ENCODE measurements around the gene NT5C3B.
"Not testable (repeated sequence)": the region's sequence is repeated elsewhere in the genome, so short reads cannot be mapped to it uniquely, and the experiment has no call there.

NT5C3B gene

DNA sequence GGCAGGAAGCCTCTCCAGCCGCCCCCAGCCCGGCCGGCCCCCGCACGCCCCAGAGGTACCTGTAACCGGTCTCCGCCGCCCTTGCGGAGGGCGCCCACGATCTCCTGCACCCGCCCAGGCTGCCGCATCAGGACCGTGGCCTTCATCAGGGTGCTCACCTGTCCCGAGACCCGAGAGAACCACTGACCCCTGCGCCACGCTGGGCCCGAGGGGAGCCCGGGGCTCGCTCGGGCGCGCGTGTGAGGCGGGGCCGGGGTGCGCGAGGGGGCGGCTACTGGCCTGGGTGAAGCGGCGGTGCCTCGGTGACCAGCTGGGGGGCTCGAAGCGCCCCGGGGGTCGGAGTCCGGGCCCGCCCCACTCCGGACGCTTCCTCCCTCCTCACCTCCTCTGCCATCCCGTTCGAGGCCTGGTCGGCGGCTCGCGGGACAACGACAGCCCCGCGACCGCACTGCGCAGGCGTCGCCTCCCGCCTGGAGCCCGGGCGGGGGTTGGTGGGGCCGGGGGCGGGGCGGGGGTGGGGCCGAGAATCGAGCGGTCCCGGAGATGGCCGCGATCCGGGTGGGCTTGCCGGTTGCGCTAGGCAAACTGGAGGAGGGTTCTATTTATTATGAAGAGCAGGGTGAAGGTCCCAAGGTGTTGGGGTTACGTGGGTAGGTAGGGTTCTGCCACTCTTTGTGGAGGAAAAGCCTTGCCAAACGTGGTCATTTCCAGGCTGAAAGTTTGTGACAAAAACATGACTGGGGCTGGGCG is at the start of gene NT5C3B:
Gene NT5C3B (minus strand): TSS at position 433 of the 750 bp plus-strand sequence. CDS start 39 bp downstream, at position 394.
- peak; percentile 6 to 24 for DNase-seq (ENCODE audit: low read depth in 2 of 2, low spot score in 1 of 2)

DNA sequence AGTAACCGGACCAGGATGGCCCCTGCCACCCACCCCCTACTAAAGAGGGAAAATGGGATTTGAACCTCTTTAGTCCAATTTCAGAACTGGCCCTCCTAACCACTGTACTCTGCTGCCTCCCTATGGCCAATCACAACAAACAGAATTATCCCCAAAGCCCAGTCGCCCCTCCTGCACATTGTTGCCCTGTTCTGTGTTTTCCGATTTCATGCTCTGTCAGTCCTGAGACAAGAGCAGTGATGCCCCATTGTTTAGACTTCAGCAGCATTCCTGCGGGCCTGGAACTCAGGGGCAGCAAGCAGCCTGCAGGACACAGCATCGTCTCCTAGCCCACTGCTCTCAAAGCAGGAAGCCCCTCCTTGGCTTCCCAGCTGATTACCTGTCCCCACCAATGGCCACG is 49.7 kb upstream of the NT5C3B start:
- no peak for DNase-seq (ENCODE audit: low read depth in 2 of 2, low spot score in 1 of 2)

DNA sequence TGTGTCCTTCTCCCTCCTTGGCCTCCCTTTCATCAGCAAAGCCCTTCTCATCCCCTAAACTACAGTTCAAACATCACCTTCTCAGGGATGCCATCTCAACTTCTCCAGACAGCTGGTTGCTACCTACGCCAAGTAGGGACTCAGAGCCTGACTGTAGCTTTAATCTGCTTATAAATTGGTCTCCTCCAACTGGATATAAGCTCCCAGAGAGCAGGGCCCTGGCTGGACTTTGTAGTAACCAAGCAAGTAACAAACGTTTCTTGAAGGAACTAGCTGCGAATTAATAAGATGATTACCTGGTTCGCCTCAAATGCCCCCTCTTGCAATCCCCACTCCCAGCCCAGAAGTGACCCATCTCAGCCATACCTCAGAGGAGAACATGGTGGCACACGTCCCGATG is 46.7 kb upstream of the NT5C3B start:
- no peak for DNase-seq (ENCODE audit: low read depth in 2 of 2, low spot score in 1 of 2)

DNA sequence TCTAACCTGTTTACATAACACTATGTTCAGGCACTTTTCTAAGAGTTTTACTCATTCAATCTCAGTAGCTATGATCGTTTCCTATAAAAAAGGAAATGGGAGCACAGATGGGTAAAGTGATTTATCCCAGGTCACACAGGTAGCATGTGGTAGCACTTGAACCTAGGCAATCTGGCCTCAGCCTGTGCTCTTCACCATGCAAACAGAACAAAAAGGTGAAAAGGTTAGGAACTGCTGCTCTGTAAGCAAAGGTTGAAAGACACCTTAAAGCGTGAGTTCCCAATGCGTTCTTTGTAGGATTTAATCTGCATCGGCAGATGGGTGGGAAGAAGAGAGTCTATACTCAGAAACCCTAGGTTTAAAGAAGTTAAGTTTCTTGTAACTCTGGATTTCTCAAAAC is 44.1 kb upstream of the NT5C3B start:
- no peak for DNase-seq (ENCODE audit: low read depth in 2 of 2, low spot score in 1 of 2)

DNA sequence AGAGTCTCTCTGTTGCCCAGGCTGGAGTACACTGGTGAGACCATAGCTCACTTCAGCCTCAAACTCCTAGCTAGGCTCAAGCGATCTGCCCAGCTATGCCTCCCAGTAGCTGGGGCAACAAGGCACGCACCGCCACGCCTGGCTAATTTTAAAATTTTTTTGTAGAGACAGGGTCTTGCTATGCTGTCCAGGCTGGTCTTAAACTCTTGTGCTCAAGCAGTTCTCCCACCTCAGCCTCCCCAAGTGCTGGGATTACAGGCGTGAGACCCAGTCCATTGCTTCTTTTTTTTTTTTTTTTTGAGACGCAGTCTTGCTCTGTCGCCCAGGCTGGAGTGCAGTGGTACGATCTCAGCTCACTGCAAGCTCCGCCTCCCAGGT is 38.2 kb upstream of the NT5C3B start:
- DNase-seq (ENCODE audit: low read depth in 2 of 2, low spot score in 1 of 2) = not testable (repeated sequence)

DNA sequence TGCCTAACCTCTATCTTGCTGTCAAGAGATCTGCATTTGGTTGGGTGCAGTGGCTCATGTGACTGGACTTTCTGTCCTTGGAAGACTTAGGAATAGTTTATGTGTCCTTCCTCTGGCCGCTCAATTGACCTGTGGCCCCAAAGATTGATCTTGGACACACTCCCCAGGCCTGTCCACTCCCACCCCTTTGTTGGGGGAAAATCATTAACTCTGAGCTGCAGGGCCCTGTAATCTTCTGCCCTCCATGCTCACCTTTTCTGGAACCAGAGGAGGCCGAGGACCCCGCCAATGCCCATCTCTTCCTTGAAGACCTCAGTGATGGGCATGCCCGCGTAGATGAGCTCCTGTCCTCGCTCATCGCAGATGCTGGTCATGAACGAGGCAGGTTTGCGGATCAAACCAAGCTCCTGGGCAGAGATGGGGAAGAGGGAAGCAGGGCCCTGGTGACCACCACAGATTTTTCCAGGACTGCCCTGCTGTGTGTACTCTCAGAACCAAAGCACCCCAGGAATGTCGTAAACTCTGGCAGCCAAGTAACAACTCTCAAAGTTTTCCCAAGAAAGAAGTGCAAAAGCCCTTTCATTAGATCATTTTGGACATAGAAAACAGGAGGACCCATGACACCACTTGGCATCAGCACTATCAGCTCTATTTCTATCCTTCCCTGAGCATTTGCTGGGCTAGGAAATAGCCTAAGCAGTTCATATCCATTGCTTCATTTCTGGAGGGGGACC is 37.7 kb upstream of the NT5C3B start:
- DNase-seq (ENCODE audit: low read depth in 2 of 2, low spot score in 1 of 2) = no peak

DNA sequence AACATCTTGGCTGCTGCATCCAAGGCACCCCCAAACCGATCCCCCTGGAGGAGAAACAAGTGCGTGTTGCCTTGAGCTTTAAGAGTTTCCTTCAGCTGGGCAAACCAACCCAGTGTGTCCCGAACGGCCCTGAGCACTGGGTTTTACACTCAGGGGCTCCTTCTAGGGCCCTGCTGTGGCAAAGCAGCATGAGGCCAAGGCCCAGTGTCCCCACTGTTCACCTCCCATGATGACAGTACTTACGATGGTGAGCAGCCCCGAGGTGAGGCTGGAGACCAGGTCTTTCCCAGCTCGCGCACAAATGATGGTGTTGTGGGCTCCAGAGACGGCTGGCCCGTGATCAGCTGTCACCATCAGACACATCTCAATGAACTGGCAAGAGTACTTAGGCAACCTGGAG is 35.8 kb upstream of the NT5C3B start:
- no peak for DNase-seq (ENCODE audit: low read depth in 2 of 2, low spot score in 1 of 2)

DNA sequence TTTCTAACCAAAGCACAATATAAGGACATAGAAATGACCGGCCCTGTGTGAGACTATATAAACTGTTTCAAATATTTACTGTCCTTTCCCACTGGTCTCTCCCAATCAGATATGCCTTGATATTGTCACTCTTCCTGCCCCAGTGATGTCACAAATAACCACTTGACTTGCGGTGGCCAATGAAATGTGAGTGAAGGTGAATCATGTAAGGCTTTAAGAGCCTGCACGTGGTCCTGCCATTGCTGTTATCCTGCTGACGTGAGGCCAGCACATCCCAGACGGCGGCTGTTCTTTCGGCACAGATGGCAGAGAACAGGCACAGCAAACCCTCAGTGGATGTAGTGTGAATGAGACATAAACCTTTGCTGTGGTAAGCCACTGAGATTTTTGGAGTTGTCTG is 34.6 kb upstream of the NT5C3B start:
- no peak for DNase-seq (ENCODE audit: low read depth in 2 of 2, low spot score in 1 of 2)

DNA sequence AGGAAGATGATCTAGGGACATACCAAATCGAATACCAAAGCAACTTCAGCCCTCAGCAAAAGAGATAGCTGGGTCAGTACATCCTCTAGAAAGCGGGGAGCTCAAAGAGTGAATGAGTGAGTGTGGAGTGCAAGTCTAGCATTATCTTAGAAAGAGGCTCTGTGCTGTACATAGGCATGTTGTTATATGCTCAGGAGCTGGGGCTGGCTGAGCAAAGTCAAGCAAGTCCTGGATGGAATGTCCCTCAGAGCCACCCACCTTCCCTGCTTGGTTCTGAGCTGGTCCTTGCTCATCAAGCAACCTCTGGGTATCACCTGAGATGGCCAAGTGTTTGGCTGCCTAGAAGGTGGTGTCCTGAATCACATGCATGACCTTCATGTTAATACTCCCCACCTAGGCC is 34.1 kb upstream of the NT5C3B start:
- no peak for DNase-seq (ENCODE audit: low read depth in 2 of 2, low spot score in 1 of 2)

DNA sequence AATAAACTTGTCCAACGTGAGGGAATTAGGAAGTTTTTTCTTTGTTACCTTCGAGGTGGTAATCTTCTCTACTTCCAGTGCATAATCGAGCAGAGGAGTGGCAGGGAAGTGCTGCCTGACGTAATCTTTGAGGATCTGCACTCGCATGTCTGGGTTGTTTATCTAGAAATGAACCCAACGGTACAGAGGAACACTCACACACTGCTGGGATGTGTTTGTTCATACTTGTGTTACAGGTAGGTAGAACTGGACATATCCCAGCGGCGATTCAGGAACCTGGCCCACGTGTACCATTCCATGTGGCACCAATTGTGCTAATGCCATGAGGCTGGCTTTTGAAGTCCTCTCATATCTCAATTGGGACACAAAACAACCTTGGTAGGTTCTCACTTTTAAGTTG is 33.4 kb upstream of the NT5C3B start:
- DNase-seq (ENCODE audit: low read depth in 2 of 2, low spot score in 1 of 2) = no peak

DNA sequence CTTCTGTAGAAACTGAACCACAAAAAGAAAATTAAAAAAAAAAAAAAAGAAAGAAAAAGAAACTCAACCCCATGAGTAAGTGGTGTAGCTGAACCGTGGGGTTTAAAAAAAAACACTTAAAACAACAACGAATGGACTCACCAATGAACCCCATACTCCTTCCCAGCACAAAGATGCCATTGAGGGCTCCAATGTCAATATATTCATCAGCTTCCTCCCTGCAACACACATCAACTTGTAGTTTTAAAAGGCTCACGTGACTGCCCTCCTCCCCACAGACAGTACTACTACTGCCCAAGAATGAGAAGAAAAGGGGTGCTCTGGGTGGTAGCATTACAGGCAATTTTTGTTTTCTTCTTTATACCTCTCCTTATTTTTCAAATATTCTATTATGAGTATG is 32.5 kb upstream of the NT5C3B start:
- DNase-seq (ENCODE audit: low read depth in 2 of 2, low spot score in 1 of 2) = no peak

DNA sequence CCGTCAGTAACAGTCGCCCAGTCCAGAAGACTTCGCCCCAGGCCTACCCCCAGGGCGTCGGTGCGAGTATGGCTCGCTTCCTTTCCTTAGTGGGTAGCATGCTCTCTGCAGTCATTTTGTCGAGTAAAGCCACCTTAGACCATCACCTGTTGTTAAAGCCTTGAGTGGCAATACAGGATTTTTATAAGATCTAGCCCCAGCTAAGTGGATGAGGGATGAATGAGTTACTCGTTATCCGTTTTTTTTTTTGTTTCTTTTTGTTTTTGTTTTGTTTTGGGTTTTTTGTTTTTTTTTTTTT is 29.5 kb upstream of the NT5C3B start:
- no peak for DNase-seq (ENCODE audit: low read depth in 2 of 2, low spot score in 1 of 2)

DNA sequence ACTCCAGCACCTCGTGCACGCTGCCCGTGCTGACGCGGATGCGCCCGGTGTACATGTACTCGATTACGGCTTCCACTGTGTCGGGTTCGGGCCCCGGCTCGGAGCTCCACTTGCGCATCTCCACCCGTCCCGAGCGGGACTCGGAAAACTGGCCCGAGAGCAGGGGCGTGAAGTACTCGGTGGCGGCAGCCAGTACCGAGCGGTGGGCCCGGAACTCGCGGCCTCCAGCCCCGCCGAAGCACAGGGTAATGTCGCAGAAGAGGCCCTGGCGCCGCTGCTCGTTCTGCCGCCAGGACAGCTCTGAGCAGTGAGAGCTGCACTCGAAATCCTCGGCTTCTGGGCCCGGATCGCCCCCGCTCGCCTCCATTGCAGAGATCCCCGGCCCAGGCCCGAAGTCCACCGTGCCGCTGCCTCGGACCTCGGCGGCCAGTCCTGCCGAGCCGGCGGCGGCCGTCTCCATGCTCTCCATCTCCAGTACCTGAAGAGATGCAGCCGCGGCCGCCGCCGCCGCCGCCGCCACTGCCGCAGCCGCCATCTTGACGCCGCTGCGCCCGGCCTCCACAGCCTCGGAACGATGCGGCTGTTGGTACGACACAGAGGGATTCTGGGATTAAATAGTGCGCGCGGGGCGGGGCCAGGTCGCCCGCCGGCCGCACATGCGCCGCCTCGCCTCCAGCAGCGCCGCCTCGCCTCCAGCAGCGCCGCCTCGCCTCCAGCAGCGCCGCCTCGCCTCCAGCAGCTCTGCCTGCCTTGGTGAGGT is 29.0 kb upstream of the NT5C3B start, which contains the start of gene KLHL11:
Gene KLHL11 (minus strand): TSS at position 588 of the 760 bp plus-strand sequence. CDS start 53 bp downstream, at position 535.
- DNase-seq (ENCODE audit: low read depth in 2 of 2, low spot score in 1 of 2) = peak; percentile 57 to 78

DNA sequence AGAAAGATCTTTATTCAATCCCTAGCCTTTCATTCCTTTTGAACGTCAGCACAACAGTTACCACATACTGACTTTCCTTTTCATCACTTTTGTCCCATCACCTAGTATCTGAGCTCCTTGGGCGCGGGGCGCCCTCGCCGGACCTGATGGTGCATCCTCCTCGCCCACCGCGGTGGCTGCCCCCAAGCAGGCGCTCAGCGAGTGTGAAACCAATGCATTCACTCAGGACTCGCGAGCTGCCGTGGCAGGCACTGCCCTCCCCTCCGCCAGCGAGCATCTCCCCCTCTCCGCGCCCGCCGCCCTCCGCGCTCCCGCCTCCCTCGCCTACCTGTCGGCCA is 28.4 kb upstream of the NT5C3B start:
- DNase-seq (ENCODE audit: low read depth in 2 of 2, low spot score in 1 of 2) = peak in 1 of 2 donors; percentile 9

DNA sequence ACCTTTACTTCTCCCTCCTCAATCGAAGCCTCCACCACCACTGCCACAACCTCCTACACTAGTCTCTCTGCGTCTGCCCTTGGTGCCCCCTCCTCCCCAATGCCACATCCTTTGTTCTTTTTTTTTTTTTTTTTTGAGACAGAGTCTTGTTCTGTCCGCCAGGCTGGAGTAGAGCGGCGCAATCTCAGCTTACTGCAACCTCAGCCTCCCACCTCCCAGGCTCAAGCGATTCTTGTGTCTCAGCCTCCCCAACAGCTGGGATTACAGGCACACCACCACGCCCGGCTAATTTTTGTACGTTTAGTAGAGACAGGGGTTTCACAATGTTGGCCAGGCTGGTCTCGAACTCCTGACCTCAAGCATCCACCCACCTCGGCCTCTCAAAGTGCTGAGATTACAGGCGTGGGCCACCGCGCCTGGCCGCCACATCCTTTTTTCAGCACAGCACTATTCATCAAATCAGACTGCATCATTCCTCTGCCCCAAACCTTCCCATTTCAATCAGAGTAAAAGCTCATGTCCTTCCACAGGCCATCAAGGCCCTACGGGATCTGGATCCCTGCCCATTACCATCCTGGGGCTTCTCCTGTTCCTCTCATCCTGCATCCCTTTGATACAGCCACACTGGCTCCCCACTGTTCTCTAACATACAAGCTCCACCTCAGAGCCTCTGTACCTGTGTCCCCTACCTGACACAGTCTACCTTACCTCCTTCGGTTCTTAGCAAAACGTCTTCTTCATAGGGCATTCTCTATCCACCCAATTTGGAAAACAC is 27.2 kb upstream of the NT5C3B start:
- no peak for DNase-seq (ENCODE audit: low read depth in 2 of 2, low spot score in 1 of 2)

DNA sequence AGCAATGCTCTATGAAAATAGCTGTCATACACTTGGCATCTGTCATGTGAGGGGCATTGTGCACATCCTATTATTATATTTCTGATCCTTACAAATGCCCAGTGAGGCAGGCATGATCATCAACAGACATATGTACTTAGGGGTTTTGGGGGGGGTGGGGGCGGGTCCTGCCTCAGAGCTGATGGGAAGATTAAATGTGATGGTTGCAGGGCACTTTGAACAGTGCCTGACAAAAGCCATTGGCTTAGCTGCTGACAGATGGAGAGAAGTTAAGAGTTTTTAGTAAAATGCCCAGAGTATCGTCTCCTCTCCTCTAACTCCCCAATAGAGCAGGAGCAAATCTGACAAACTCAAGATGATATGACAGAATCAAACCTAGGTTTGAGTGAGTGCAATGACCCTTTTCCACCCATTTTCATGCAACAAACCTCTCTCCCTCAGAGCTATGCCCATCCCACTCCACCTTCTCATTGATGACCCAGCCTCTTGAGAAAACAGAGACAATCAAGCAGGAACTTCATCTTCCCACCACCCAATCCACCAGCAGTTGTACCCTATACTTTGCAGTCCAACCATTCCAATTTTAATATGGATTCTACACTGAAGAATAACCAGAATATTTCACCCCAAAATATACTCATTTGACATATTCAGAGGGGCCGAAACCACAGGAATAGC is 24.4 kb upstream of the NT5C3B start:
- DNase-seq (ENCODE audit: low read depth in 2 of 2, low spot score in 1 of 2) = no peak

DNA sequence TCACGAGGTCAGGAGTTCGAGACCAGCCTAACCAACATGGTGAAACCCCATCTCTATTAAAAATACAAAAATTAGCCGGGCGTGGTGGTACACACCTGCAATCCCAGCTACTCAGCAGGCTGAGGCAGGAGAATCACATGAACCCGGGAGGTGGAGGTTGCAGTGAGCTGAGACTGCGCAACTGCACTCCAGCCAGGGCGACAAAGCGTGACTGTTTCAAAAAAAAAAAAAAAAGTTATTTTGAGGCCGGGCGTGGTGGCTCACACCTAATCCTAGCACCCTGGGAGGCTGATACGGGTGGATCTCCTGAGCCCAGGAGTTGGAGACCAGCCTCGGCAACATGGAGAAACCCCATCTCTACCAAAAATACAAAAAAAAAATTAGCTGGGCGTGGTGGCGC is 15.3 kb upstream of the NT5C3B start:
- DNase-seq (ENCODE audit: low read depth in 2 of 2, low spot score in 1 of 2) = not testable (repeated sequence)

DNA sequence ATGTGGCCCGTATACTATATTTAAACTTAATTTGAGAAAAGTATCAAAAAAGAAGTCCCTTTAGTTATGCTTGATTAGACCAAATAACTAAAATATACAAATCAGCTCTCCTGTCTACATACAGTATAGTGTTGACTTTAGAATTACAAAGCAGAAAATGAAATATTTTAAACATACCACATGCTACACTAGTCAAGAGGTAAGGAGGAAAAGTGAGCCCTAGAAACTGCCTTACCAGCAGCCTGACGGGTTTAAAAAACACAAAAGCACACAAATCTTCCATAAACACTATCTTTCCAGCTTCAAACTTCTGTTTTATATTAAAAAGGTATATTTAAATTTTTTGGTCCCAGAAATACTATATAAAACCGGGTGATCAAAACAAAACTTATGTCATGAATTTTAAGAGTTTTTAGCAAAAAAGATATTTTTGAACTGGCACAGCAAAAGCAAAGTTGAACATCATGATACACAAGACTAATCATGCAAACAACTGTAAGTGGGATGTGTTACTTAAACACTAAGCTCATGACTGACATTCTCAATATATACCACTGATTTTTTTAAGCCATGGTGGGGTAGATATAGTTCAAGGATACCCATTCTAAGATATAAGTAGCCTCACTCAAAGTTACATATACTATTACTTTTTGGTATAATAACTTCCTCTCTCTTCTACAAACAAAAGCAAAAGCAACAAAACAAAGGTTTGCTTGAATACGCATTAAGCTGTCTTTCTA is 13.4 kb upstream of the NT5C3B start:
- no peak for DNase-seq (ENCODE audit: low read depth in 2 of 2, low spot score in 1 of 2)

DNA sequence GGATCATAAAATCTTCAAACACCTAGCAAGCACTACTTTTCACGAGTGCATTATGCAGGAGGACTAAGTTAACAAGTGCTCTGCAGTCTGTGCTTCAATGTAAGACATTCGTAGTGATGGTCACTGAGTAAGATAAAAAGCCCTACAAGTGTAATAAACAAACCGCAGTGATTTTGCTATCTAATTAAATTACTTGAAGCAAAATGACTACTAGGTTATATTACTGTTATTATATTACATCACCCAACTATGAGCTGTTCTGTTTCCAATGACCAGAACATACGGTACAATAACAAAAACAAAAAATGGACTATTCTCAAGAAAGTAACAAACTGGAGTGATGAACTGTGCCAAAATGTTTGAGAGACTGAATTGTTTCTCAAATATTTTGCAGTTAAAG is 12.8 kb upstream of the NT5C3B start:
- DNase-seq (ENCODE audit: low read depth in 2 of 2, low spot score in 1 of 2) = no peak

DNA sequence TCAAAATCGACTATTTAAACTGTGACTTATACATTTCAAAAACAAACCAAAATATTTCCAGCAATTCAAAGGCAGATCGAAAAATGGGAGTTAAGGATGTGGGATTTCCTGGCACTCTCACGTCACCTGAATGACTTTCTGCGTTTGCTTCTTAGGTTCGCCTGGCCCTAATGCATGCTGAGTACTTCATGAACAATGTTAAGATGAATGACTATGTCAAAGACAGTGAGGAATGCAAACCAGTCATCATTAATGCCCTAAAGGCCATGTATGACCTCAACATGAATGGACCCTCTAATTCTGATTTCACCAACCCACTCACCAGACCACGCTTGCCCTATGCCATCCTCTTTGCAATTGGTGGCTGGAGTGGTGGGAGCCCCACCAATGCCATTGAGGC is 8.9 kb upstream of the NT5C3B start:
- no peak for DNase-seq (ENCODE audit: low read depth in 2 of 2, low spot score in 1 of 2)
